Mucosa of stomach (tissue), 1 donor: ENCODE data around the gene MAPK11.

ENCODE experiments used
- H3K27me3 ChIP-seq: one replicate; pipeline ENCODE4 v1.7.0; 2013; ENCODE audit warnings: mild to moderate bottlenecking, low read length; ENCODE audit not compliant: control insufficient read depth, insufficient read depth
- H3K36me3 ChIP-seq: one replicate; pipeline ENCODE4 v1.7.0; 2013; ENCODE audit warnings: low read length; ENCODE audit not compliant: control insufficient read depth, insufficient read depth
- H3K4me1 ChIP-seq: one replicate; pipeline ENCODE4 v1.7.0; 2013; ENCODE audit warnings: mild to moderate bottlenecking, low read length; ENCODE audit not compliant: control insufficient read depth, insufficient read depth
- H3K4me3 ChIP-seq: one replicate; pipeline ENCODE4 v1.7.0; 2013; ENCODE audit warnings: low read length
- H3K9ac ChIP-seq: one replicate; pipeline ENCODE4 v1.7.0; 2013; ENCODE audit warnings: mild to moderate bottlenecking, low read length, moderate library complexity
- H3K9me3 ChIP-seq: one replicate; pipeline ENCODE4 v1.7.0; 2013; ENCODE audit warnings: mild to moderate bottlenecking, low read length, moderate library complexity; ENCODE audit not compliant: control insufficient read depth
- donor health status: Pancreatic carcinoma.

MAPK11 gene

DNA sequence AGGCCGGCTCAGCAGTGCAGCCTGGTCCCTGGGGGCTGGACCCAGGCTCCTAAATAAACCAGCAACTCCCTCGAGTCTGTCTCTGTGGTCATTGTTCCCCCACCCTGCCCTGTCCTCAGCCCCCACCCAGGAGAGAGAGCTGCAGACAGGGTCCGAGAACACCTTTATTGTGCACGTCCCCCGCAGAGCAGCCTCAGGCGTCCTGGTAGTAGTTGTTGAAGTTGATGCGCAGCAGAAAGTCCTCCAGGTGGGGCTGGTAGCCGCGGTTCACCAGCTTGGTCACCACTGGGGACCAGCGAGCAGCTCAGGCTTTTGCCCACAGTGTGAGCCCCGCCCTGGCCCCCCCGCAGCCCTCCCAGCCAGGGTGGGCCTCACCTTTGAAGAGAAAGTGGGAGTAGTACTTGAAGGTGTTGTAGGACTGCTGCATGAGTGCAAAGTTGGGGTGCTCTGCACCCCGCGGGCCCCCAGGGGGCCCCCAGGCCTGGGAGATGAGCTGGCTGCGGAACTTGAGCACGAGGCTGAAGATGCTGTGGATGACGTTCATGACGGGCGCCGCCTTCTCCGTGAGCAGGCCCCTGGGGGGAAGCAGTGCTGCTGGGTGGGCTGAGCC lies 52.5 kb downstream of the MAPK11 start:
- H3K27me3 ChIP-seq, result no peaks in the 10 kb centered on the region
- H3K9me3 ChIP-seq, result no peaks in the 10 kb centered on the region
- no peak overlapping the region for H3K4me3 ChIP-seq
- no peak overlapping the region for H3K9ac ChIP-seq
- H3K4me1 ChIP-seq, result peaks cover 6% of the 10 kb centered on the region
- H3K36me3 ChIP-seq, result peaks cover 29% of the 10 kb centered on the region

- peaks cover 22% of the 10 kb centered on the region for H3K36me3 ChIP-seq
- no peaks in the 10 kb centered on the region for H3K9me3 ChIP-seq
- H3K9ac ChIP-seq, result no peak overlapping the region
- no peaks in the 10 kb centered on the region for H3K27me3 ChIP-seq
- peaks cover 6% of the 10 kb centered on the region for H3K4me1 ChIP-seq
- no peak overlapping the region for H3K4me3 ChIP-seq
Measured at GRCh38 chr22:50216684-50217520, 53.3 kb downstream of the MAPK11 start.

DNA sequence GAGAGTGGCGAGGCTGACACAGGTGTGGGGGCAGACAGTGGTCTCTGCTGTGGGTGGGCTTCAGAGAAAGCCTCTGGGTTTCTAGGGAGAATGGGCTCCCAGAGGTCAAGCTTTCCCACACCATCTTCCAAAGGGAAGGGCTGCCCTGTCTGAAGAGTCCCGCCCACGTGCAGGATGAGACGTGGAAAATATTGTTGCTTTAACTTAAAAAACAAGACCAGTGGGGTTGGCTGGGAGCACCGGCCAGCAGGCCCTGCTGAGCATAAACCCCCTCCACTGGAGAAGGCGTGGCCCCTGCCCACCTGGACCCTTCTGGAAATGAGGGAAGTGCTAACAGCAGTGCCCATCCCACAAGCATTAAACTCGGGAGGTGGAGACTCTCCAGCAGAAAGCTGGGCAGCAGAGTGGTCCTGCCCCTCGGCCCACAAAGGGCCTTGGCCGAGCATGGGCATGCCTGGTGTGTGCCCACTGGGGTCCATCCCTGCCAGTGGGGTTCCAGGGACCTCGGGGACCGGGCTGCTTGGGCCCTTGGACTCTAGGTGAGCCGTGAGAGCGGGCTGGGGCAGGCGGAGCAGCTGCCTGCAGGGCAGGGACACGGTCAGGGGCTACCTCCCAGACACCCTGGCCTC lies 54.0 kb downstream of the MAPK11 start:
- no peak overlapping the region for H3K9ac ChIP-seq
- H3K9me3 ChIP-seq, result no peaks in the 10 kb centered on the region
- H3K4me3 ChIP-seq, result no peak overlapping the region
- peaks cover 21% of the 10 kb centered on the region for H3K36me3 ChIP-seq
- peaks cover 6% of the 10 kb centered on the region for H3K4me1 ChIP-seq
- no peaks in the 10 kb centered on the region for H3K27me3 ChIP-seq

DNA sequence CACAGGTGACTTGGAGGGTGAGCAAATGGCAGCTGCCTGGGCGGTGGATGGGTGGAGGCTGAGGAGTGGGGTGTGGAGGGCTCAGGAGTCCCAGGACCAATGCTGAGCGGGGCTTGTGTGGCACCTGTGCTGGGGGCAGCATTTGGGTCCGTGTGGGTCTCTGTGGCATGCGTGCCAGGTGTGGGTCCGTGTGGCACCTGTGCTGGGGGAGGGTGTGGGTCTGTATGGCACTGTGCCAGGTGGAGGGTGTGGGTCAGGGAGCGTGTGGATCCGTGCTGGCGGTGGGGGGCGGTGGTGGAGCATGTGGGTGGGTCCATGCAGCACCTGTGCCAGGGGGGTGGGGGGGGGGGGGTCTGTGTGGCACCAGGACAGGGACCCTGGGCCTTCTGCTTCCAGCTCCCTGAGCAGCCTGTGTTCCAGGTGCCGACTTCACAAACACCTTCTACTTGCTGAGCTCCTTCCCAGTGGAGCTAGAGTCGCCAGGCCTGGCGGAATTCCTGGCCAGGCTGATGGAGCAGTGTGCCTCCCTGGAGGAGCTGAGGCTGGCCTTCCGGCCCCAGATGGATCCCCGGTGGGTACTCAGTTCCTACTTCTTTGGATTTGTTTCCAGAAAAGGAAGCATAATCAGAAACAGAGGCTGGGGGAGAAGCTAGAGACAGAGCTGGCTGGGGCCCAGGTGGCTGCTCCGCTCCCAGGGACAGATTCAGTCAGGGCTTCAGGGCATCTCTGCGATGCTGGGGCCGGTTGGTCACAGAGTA lies 54.7 kb downstream of the MAPK11 start:
- H3K9ac ChIP-seq, result no peak overlapping the region
- no peaks in the 10 kb centered on the region for H3K9me3 ChIP-seq
- H3K36me3 ChIP-seq, result peaks cover 21% of the 10 kb centered on the region
- peaks cover 6% of the 10 kb centered on the region for H3K4me1 ChIP-seq
- no peaks in the 10 kb centered on the region for H3K27me3 ChIP-seq
- no peak overlapping the region for H3K4me3 ChIP-seq
